ENCODE data around the gene CTNNBL1. TPM values are rescaled to one million over a fixed set of nuclear protein-coding genes. Genes with fewer than 3 reads are reported as not detected.

The CTNNBL1 gene
- total RNA-seq, 3 donors from 2014 or later (not counting 1 experiment from before 2014, with no cell fraction given), result 59.1 to 75.6 (median 67.6) TPM

GRCh38 chr20:37833221-37833896, 139.5 kb downstream of the CTNNBL1 start:
- Histone ChIP-seq H3K27me3 (ENCODE audit: control insufficient read depth, insufficient read depth, low read length) (no peaks in the 10 kb centered on the region), H3K9me3 (ENCODE audit: control insufficient read depth, insufficient read depth, low read length) (no peaks in the 10 kb centered on the region), H3K36me3 (ENCODE audit: control insufficient read depth, insufficient read depth, low read length) (no peaks in the 10 kb centered on the region), H3K4me1 (ENCODE audit: control insufficient read depth, insufficient read depth, low read length) (no peaks in the 10 kb centered on the region), H3K27ac (ENCODE audit: low read length) (no peak overlapping the region), H3K4me3 (ENCODE audit: low read length) (no peak overlapping the region)
- no peak for DNase-seq
- no peak overlapping the region for H3K27ac Mint-ChIP-seq
- intact Hi-C loops (cut with micrococcal nuclease), result no loop called here
- H3K4me3 Mint-ChIP-seq, result no peak overlapping the region
- no peaks in the 10 kb centered on the region for H3K36me3 Mint-ChIP-seq
- WGBS (ENCODE audit: insufficient coverage), result 97% methylated on average over 8 of the region's 8 CpGs
- H3K27me3 Mint-ChIP-seq (ENCODE audit: low read depth in 2 of 2), result no peaks in the 10 kb centered on the region
- H3K9me3 Mint-ChIP-seq, result no peaks in the 10 kb centered on the region
- ATAC-seq, result no peak
- H3K4me1 Mint-ChIP-seq, result peaks cover 26 to 30% of the 10 kb centered on the region in 2 donors
- TF ChIP-seq CTCF (IDR thresholded peaks at IDR 0.05), result no peak

GRCh38 chr20:37836926-37837325, 143.1 kb downstream of the CTNNBL1 start:
- H3K36me3 Mint-ChIP-seq, result no peaks in the 10 kb centered on the region
- DNase-seq, result no peak

DNA sequence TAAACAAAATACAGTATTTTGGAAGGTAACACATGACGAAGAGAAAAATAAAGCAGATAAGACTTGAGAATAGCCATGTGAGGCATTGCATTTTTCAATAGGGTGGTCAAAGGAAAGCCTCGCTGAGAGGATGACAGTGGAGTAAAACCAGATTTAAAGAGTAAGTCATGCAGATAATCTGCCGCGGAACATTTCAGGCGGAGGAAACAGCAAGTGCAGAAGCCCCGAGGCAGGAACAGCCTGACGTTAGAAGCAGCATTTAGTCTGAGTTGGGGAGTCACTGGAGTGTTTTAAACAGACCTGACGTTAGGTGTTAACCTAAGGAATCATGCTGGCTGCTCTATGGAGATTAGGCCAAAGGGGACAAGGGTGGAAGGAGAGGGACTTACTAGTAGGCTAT, 144.1 kb downstream of the CTNNBL1 start:
- intact Hi-C loops (cut with micrococcal nuclease), result no loop called here
- H3K4me3 Mint-ChIP-seq, result no peak overlapping the region
- peaks cover 19% of the 10 kb centered on the region for H3K36me3 ChIP-seq (ENCODE audit: control insufficient read depth, insufficient read depth, low read length)
- H3K4me3 ChIP-seq (ENCODE audit: low read length), result no peak overlapping the region
- no peak for TF ChIP-seq CTCF (IDR thresholded peaks at IDR 0.05)
- H3K4me1 Mint-ChIP-seq, result peaks cover 12 to 27% of the 10 kb centered on the region in 2 donors
- ATAC-seq, result no peak
- no peak overlapping the region for H3K27ac Mint-ChIP-seq
- WGBS (ENCODE audit: insufficient coverage), result 76% methylated on average over 8 of the region's 8 CpGs
- H3K27me3 Mint-ChIP-seq (ENCODE audit: low read depth in 2 of 2), result no peaks in the 10 kb centered on the region
- H3K4me1 ChIP-seq (ENCODE audit: control insufficient read depth, insufficient read depth, low read length), result no peaks in the 10 kb centered on the region
- no peak for DNase-seq
- no peaks in the 10 kb centered on the region for H3K9me3 ChIP-seq (ENCODE audit: control insufficient read depth, insufficient read depth, low read length)
- peaks cover 2% of the 10 kb centered on the region for H3K36me3 Mint-ChIP-seq
- no peaks in the 10 kb centered on the region for H3K27me3 ChIP-seq (ENCODE audit: control insufficient read depth, insufficient read depth, low read length)
- no peak overlapping the region for H3K27ac ChIP-seq (ENCODE audit: low read length)
- H3K9me3 Mint-ChIP-seq, result no peaks in the 10 kb centered on the region

More at GRCh38 chr20:37836926-37837325, 143.1 kb downstream of the CTNNBL1 start:
- H3K27me3 ChIP-seq (ENCODE audit: control insufficient read depth, insufficient read depth, low read length), result no peaks in the 10 kb centered on the region
- H3K4me3 ChIP-seq (ENCODE audit: low read length), result no peak overlapping the region
- H3K9me3 ChIP-seq (ENCODE audit: control insufficient read depth, insufficient read depth, low read length), result no peaks in the 10 kb centered on the region
- intact Hi-C loops (cut with micrococcal nuclease), result no loop called here
- Mint-ChIP-seq H3K27ac (no peak overlapping the region), H3K4me1 (peaks cover 12 to 30% of the 10 kb centered on the region in 2 donors), H3K9me3 (no peaks in the 10 kb centered on the region), H3K27me3 (ENCODE audit: low read depth in 2 of 2) (no peaks in the 10 kb centered on the region), H3K4me3 (no peak overlapping the region)
- no peaks in the 10 kb centered on the region for H3K4me1 ChIP-seq (ENCODE audit: control insufficient read depth, insufficient read depth, low read length)
- TF ChIP-seq CTCF (IDR thresholded peaks at IDR 0.05), result no peak
- ATAC-seq, result no peak
- 70% methylated on average over 4 of the region's 5 CpGs for WGBS (ENCODE audit: insufficient coverage)
- peaks cover 13% of the 10 kb centered on the region for H3K36me3 ChIP-seq (ENCODE audit: control insufficient read depth, insufficient read depth, low read length)
- no peak overlapping the region for H3K27ac ChIP-seq (ENCODE audit: low read length)

Data from natural killer cell (primary cell).